Esophagus muscularis mucosa (tissue), 4 donors: ENCODE results near the gene CMTM8.

Source experiments
- EP300 ChIP-seq: sonication (generic); formaldehyde crosslinking; IDR thresholded peaks from one replicate; pipeline ENCODE4 v1.6.1; 2017; ENCODE audit warnings: antibody characterized with exemption
- POLR2A ChIP-seq: fragments of 450-650 bp; IDR thresholded peaks from one replicate; pipeline ENCODE4 v1.6.1; 2017; ENCODE audit warnings: antibody characterized with exemption, moderate library complexity, mild to moderate bottlenecking, low read depth
- POLR2AphosphoS5 ChIP-seq, 2 donors: sonication (generic); formaldehyde crosslinking; IDR thresholded peaks; one replicate each; pipeline ENCODE4 v1.6.1; 2017; ENCODE audit warnings: antibody characterized with exemption in 2 of 2
- TF ChIP-seq, protein P1 (sequence below), 3 experiments: fragments of 200-600 bp in 2 of 3; fragments of 450-650 bp in 1 of 3; sonication (generic) in 2 of 3; IDR thresholded peaks; one replicate each; pipeline ENCODE4 v1.5.1; 2017 to 2019; ENCODE audit warnings: antibody characterized with exemption in 3 of 3, mild to moderate bottlenecking in 2 of 3, moderate library complexity in 1 of 3

DNA sequence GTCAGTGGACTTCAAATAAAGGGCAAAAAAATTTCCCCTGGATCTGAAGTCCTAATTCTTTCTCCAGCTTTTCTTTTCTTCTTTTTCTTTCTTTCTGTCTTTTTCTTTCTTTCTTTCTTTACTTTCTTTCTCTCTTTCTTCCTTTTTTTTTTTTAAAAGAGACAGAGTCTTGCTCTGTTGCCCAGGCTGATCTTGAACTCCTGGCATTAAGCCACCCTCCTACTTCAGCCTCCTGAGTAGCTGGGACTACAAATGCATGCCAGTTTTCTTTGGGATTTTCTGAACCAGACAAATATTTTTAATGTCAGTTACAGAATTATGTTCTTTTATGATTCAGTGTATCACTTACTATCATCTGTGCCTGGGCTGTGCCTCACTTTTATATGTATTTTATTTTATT, 45.4 kb upstream of the CMTM8 start:
- no peak for TF ChIP-seq POLR2AphosphoS5 (IDR thresholded peaks at IDR 0.05)
- TF ChIP-seq, protein P1, sequence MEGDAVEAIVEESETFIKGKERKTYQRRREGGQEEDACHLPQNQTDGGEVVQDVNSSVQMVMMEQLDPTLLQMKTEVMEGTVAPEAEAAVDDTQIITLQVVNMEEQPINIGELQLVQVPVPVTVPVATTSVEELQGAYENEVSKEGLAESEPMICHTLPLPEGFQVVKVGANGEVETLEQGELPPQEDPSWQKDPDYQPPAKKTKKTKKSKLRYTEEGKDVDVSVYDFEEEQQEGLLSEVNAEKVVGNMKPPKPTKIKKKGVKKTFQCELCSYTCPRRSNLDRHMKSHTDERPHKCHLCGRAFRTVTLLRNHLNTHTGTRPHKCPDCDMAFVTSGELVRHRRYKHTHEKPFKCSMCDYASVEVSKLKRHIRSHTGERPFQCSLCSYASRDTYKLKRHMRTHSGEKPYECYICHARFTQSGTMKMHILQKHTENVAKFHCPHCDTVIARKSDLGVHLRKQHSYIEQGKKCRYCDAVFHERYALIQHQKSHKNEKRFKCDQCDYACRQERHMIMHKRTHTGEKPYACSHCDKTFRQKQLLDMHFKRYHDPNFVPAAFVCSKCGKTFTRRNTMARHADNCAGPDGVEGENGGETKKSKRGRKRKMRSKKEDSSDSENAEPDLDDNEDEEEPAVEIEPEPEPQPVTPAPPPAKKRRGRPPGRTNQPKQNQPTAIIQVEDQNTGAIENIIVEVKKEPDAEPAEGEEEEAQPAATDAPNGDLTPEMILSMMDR (IDR thresholded peaks at IDR 0.05) = no peak
- TF ChIP-seq POLR2A = no peak
- no peak for TF ChIP-seq EP300
